ENCODE measurements around the gene DNAJB12.
"Not testable (repeated sequence)": the region's sequence is repeated elsewhere in the genome, so short reads cannot be mapped to it uniquely, and the experiment has no call there.

Gene DNAJB12

GRCh38 chr10:72332423-72333111, 22.2 kb downstream of the DNAJB12 start:
- H3K9me3 Mint-ChIP-seq: no peaks in the 10 kb centered on the region

GRCh38 chr10:72331575-72332422, 22.9 kb downstream of the DNAJB12 start:
- Mint-ChIP-seq H3K27me3 (no peaks in the 10 kb centered on the region), H3K4me1 (ENCODE audit: low read depth in 2 of 2) (peaks cover 70 to 79% of the 10 kb centered on the region in 2 donors), H3K4me3 (peak overlapping the region; percentile 85 to 88), H3K9me3 (no peaks in the 10 kb centered on the region), H3K36me3 (ENCODE audit: insufficient read depth) (peaks cover 46% of the 10 kb centered on the region), H3K27ac (peak overlapping the region; percentile 97 to 98)
- DNase-seq: peak; percentile 96
- ATAC-seq (replicated peaks): peak; percentile 71

More at GRCh38 chr10:72332423-72333111, 22.2 kb downstream of the DNAJB12 start:
- no peak for ATAC-seq (replicated peaks)
- H3K36me3 Mint-ChIP-seq (ENCODE audit: insufficient read depth): peaks cover 47% of the 10 kb centered on the region
- H3K27me3 Mint-ChIP-seq: no peaks in the 10 kb centered on the region
- peak overlapping the region; percentile 97 to 98 for H3K27ac Mint-ChIP-seq
- H3K4me3 Mint-ChIP-seq: peak overlapping the region; percentile 85 to 88
- no peak for DNase-seq
- peaks cover 72 to 80% of the 10 kb centered on the region in 2 donors for H3K4me1 Mint-ChIP-seq (ENCODE audit: low read depth in 2 of 2)

GRCh38 chr10:72330069-72330426, 24.7 kb downstream of the DNAJB12 start:
- no peaks in the 10 kb centered on the region for H3K27me3 Mint-ChIP-seq
- peak overlapping the region; percentile 25 to 56 for H3K4me3 Mint-ChIP-seq
- no peaks in the 10 kb centered on the region for H3K9me3 Mint-ChIP-seq
- DNase-seq (no peak), ATAC-seq (replicated peaks) (no peak)
- H3K4me1 Mint-ChIP-seq (ENCODE audit: low read depth in 2 of 2): peaks cover 57 to 67% of the 10 kb centered on the region in 2 donors
- H3K36me3 Mint-ChIP-seq (ENCODE audit: insufficient read depth): peaks cover 41% of the 10 kb centered on the region
- H3K27ac Mint-ChIP-seq: peak overlapping the region; percentile 97 to 98

- Mint-ChIP-seq H3K4me3 (peak overlapping the region; percentile 25 to 56), H3K4me1 (ENCODE audit: low read depth in 2 of 2) (peaks cover 57 to 65% of the 10 kb centered on the region in 2 donors), H3K27ac (peak overlapping the region; percentile 97 to 98), H3K36me3 (ENCODE audit: insufficient read depth) (peaks cover 35% of the 10 kb centered on the region), H3K27me3 (no peaks in the 10 kb centered on the region), H3K9me3 (no peaks in the 10 kb centered on the region)
- ATAC-seq (replicated peaks): no peak
- no peak for DNase-seq
Observed at GRCh38 chr10:72329290-72330068, 25.2 kb downstream of the DNAJB12 start.

- Mint-ChIP-seq H3K4me1 (ENCODE audit: low read depth in 2 of 2) (peaks cover 55 to 65% of the 10 kb centered on the region in 2 donors), H3K9me3 (no peaks in the 10 kb centered on the region), H3K36me3 (ENCODE audit: insufficient read depth) (peaks cover 31% of the 10 kb centered on the region), H3K4me3 (peak overlapping the region; percentile 40 to 86), H3K27me3 (no peaks in the 10 kb centered on the region), H3K27ac (peak overlapping the region; percentile 49 to 59)
- DNase-seq: no peak
- no peak for ATAC-seq (replicated peaks)
Observed at GRCh38 chr10:72328829-72329204, 25.9 kb downstream of the DNAJB12 start.

GRCh38 chr10:72328045-72328828, 26.5 kb downstream of the DNAJB12 start:
- peaks cover 54 to 66% of the 10 kb centered on the region in 2 donors for H3K4me1 Mint-ChIP-seq (ENCODE audit: low read depth in 2 of 2)
- H3K4me3 Mint-ChIP-seq: peak overlapping the region; percentile 76 to 86
- peaks cover 27% of the 10 kb centered on the region for H3K36me3 Mint-ChIP-seq (ENCODE audit: insufficient read depth)
- no peaks in the 10 kb centered on the region for H3K27me3 Mint-ChIP-seq
- H3K9me3 Mint-ChIP-seq: no peaks in the 10 kb centered on the region
- no peak for ATAC-seq (replicated peaks)
- no peak for DNase-seq
- H3K27ac Mint-ChIP-seq: peak overlapping the region; percentile 49 to 95

GRCh38 chr10:72326665-72327603, 27.8 kb downstream of the DNAJB12 start:
- Mint-ChIP-seq H3K4me1 (ENCODE audit: low read depth in 2 of 2) (peaks cover 62 to 64% of the 10 kb centered on the region in 2 donors), H3K4me3 (peak overlapping the region; percentile 76 to 86), H3K36me3 (ENCODE audit: insufficient read depth) (peaks cover 23% of the 10 kb centered on the region), H3K27ac (peak overlapping the region; percentile 85 to 95)
- peak; percentile 51 to 62 (median 54) for DNase-seq
- peak; percentile 23 for ATAC-seq (replicated peaks)
- not testable (repeated sequence) for H3K27me3 Mint-ChIP-seq, H3K9me3 Mint-ChIP-seq

GRCh38 chr10:72325243-72326175, 29.2 kb downstream of the DNAJB12 start:
- not testable (repeated sequence) for H3K27me3 Mint-ChIP-seq; DNase-seq; H3K4me3 Mint-ChIP-seq; ATAC-seq (replicated peaks); H3K9me3 Mint-ChIP-seq; H3K27ac Mint-ChIP-seq
- H3K36me3 Mint-ChIP-seq (ENCODE audit: insufficient read depth): peaks cover 18% of the 10 kb centered on the region
- peaks cover 54 to 59% of the 10 kb centered on the region in 2 donors for H3K4me1 Mint-ChIP-seq (ENCODE audit: low read depth in 2 of 2)

- no peak for ATAC-seq (replicated peaks)
Observed at GRCh38 chr10:72323771-72324191, 30.9 kb downstream of the DNAJB12 start.

GRCh38 chr10:72323108-72323749, 31.5 kb downstream of the DNAJB12 start:
- no peaks in the 10 kb centered on the region for H3K9me3 Mint-ChIP-seq
- H3K4me3 Mint-ChIP-seq: no peak overlapping the region
- H3K27ac Mint-ChIP-seq: peak overlapping the region in 1 of 2 donors; percentile 80
- ATAC-seq (replicated peaks): no peak
- peaks cover 24% of the 10 kb centered on the region for H3K36me3 Mint-ChIP-seq (ENCODE audit: insufficient read depth)
- no peak for DNase-seq
- H3K27me3 Mint-ChIP-seq: no peaks in the 10 kb centered on the region
- H3K4me1 Mint-ChIP-seq (ENCODE audit: low read depth in 2 of 2): peaks cover 55 to 61% of the 10 kb centered on the region in 2 donors

More at GRCh38 chr10:72323771-72324191, 30.9 kb downstream of the DNAJB12 start:
- H3K4me1 Mint-ChIP-seq (ENCODE audit: low read depth in 2 of 2): peaks cover 53 to 59% of the 10 kb centered on the region in 2 donors
- H3K36me3 Mint-ChIP-seq (ENCODE audit: insufficient read depth): peaks cover 22% of the 10 kb centered on the region
- H3K27ac Mint-ChIP-seq: peak overlapping the region in 1 of 2 donors; percentile 88
- no peaks in the 10 kb centered on the region for H3K9me3 Mint-ChIP-seq
- H3K27me3 Mint-ChIP-seq: no peaks in the 10 kb centered on the region
- no peak overlapping the region for H3K4me3 Mint-ChIP-seq
- no peak for DNase-seq
